Mucosa of rectum (tissue), 2 donors: ENCODE data around the gene MT3.
"Not testable (repeated sequence)": the region's sequence is repeated elsewhere in the genome, so short reads cannot be mapped to it uniquely, and the experiment has no call there.

Experiments
- H3K27ac ChIP-seq, 2 donors: one replicate each; pipeline ENCODE4 v1.7.0; 2013; ENCODE audit warnings: inconsistent platforms in 2 of 2, low read depth in 2 of 2, low read length in 2 of 2
- H3K27me3 ChIP-seq, 2 donors: one replicate each; pipeline ENCODE4 v1.7.0; 2013; ENCODE audit warnings: low read length in 2 of 2; ENCODE audit not compliant: control insufficient read depth in 2 of 2, insufficient read depth in 2 of 2
- H3K36me3 ChIP-seq, 2 donors: one replicate each; pipeline ENCODE4 v1.7.0; 2013; ENCODE audit warnings: low read length in 2 of 2; ENCODE audit not compliant: control insufficient read depth in 2 of 2, insufficient read depth in 2 of 2
- H3K4me1 ChIP-seq, 2 donors: one replicate each; pipeline ENCODE4 v1.7.0; 2013; ENCODE audit warnings: low read length in 2 of 2, mild to moderate bottlenecking in 1 of 2; ENCODE audit not compliant: control insufficient read depth in 2 of 2, insufficient read depth in 2 of 2
- H3K4me3 ChIP-seq, 2 donors: one replicate each; pipeline ENCODE4 v1.7.0; 2013; ENCODE audit warnings: low read length in 2 of 2
- H3K9ac ChIP-seq, 2 donors: one replicate each; pipeline ENCODE4 v1.7.0; 2013; ENCODE audit warnings: low read length in 2 of 2, low read depth in 1 of 2, mild to moderate bottlenecking in 1 of 2
- H3K9me3 ChIP-seq, 2 donors: one replicate each; pipeline ENCODE4 v1.7.0; 2013; ENCODE audit warnings: low read length in 2 of 2; ENCODE audit not compliant: control insufficient read depth in 2 of 2
- donor health status: healthy.
- donor health status: Normal muscosa, but diverticular disease.

Gene MT3

GRCh38 chr16:56617212-56618085 lies 28.1 kb downstream of the MT3 start:
- Histone ChIP-seq H3K4me1 (peaks cover 8 to 10% of the 10 kb centered on the region in 2 donors), H3K27ac (peak overlapping the region; percentile 1 to 37), H3K9me3 (no peaks in the 10 kb centered on the region), H3K36me3 (no peaks in the 10 kb centered on the region), H3K4me3 (peak overlapping the region; percentile 39 to 54), H3K27me3 (peaks cover 0 to 5% of the 10 kb centered on the region in 2 donors), H3K9ac (peak overlapping the region; percentile 58 to 70)

GRCh38 chr16:56618138-56618537 lies 28.8 kb downstream of the MT3 start:
- Histone ChIP-seq H3K27ac (no peak overlapping the region), H3K4me1 (peaks cover 8 to 10% of the 10 kb centered on the region in 2 donors), H3K27me3 (peaks cover 0 to 5% of the 10 kb centered on the region in 2 donors), H3K9ac (peak overlapping the region in 1 of 2 donors; percentile 70), H3K9me3 (no peaks in the 10 kb centered on the region), H3K4me3 (peak overlapping the region in 1 of 2 donors; percentile 39), H3K36me3 (no peaks in the 10 kb centered on the region)

GRCh38 chr16:56620339-56620897 lies 31.1 kb downstream of the MT3 start:
- no peak overlapping the region for H3K9ac ChIP-seq
- H3K36me3 ChIP-seq = no peaks in the 10 kb centered on the region
- H3K27me3 ChIP-seq = peaks cover 0 to 5% of the 10 kb centered on the region in 2 donors
- no peak overlapping the region for H3K27ac ChIP-seq
- no peak overlapping the region for H3K4me3 ChIP-seq
- H3K4me1 ChIP-seq = peaks cover 8 to 16% of the 10 kb centered on the region in 2 donors
- H3K9me3 ChIP-seq = no peaks in the 10 kb centered on the region

GRCh38 chr16:56621665-56622445 lies 32.5 kb downstream of the MT3 start:
- H3K27me3 ChIP-seq, H3K9me3 ChIP-seq, H3K27ac ChIP-seq, H3K4me3 ChIP-seq, H3K9ac ChIP-seq, H3K36me3 ChIP-seq: not testable (repeated sequence)
- peaks cover 8 to 26% of the 10 kb centered on the region in 2 donors for H3K4me1 ChIP-seq

- H3K27me3 ChIP-seq, H3K4me3 ChIP-seq, H3K27ac ChIP-seq: not testable (repeated sequence)
These were observed 33.9 kb downstream of the MT3 start for GRCh38 chr16:56623184-56623583.

GRCh38 chr16:56623637-56624036 lies 34.3 kb downstream of the MT3 start:
- Histone ChIP-seq H3K36me3 (no peaks in the 10 kb centered on the region), H3K4me1 (peaks cover 2 to 21% of the 10 kb centered on the region in 2 donors), H3K4me3 (no peak overlapping the region), H3K27ac (no peak overlapping the region), H3K27me3 (no peaks in the 10 kb centered on the region), H3K9me3 (no peaks in the 10 kb centered on the region), H3K9ac (no peak overlapping the region)

More at GRCh38 chr16:56623184-56623583, 33.9 kb downstream of the MT3 start:
- not testable (repeated sequence) for H3K9ac ChIP-seq, H3K36me3 ChIP-seq, H3K9me3 ChIP-seq
- H3K4me1 ChIP-seq = peaks cover 2 to 21% of the 10 kb centered on the region in 2 donors

GRCh38 chr16:56625140-56625942 lies 36.0 kb downstream of the MT3 start, which contains the start of gene MT1E:
Gene MT1E, plus strand, starts transcription at chr16:56625781. Its CDS starts 71 bp downstream, at chr16:56625852.
- no peaks in the 10 kb centered on the region for H3K9me3 ChIP-seq
- H3K4me1 ChIP-seq = peaks cover 2 to 21% of the 10 kb centered on the region in 2 donors
- H3K36me3 ChIP-seq = no peaks in the 10 kb centered on the region
- H3K27ac ChIP-seq = peak within 1 kb of the TSS; percentile 93 to 97
- peak within 1 kb of the TSS; percentile 97 for H3K9ac ChIP-seq
- H3K4me3 ChIP-seq = peak within 1 kb of the TSS; percentile 81 to 95
- H3K27me3 ChIP-seq = no peaks in the 10 kb centered on the region

- H3K27ac ChIP-seq = peak overlapping the region; percentile 93 to 97
- peak overlapping the region; percentile 81 to 95 for H3K4me3 ChIP-seq
- no peaks in the 10 kb centered on the region for H3K36me3 ChIP-seq
- peak overlapping the region; percentile 92 to 97 for H3K9ac ChIP-seq
- no peaks in the 10 kb centered on the region for H3K27me3 ChIP-seq
- peaks cover 2 to 21% of the 10 kb centered on the region in 2 donors for H3K4me1 ChIP-seq
- H3K9me3 ChIP-seq = no peaks in the 10 kb centered on the region
These were observed 36.8 kb downstream of the MT3 start for GRCh38 chr16:56625943-56626654.

GRCh38 chr16:56626685-56627084 lies 37.4 kb downstream of the MT3 start:
- Histone ChIP-seq H3K36me3 (no peaks in the 10 kb centered on the region), H3K4me3 (peak overlapping the region; percentile 81 to 95), H3K9me3 (no peaks in the 10 kb centered on the region), H3K9ac (peak overlapping the region; percentile 92 to 97), H3K27ac (peak overlapping the region; percentile 93 to 97), H3K4me1 (peaks cover 2 to 21% of the 10 kb centered on the region in 2 donors), H3K27me3 (no peaks in the 10 kb centered on the region)
